Endodermal cell (in vitro differentiated cells): ENCODE data around the gene SLC5A5. TPM values are rescaled to one million over a fixed set of nuclear protein-coding genes. Genes with fewer than 3 reads are reported as not detected.
"Not testable (repeated sequence)": the region's sequence is repeated elsewhere in the genome, so short reads cannot be mapped to it uniquely, and the experiment has no call there.

Experiments
- DNase-seq: peaks from one replicate; pipeline ENCODE4 v3.0.0-alpha.2; 2017
- H3K27ac ChIP-seq: 2 replicates; pipeline ENCODE4 v1.5.1; 2013; ENCODE audit warnings: mild to moderate bottlenecking, low read depth, low read length, moderate library complexity
- H3K27me3 ChIP-seq: 2 replicates; pipeline ENCODE4 v1.6.1; 2013; ENCODE audit warnings: mild to moderate bottlenecking, low read length, moderate library complexity; ENCODE audit not compliant: insufficient read depth, control insufficient read depth, poor library complexity, severe bottlenecking
- H3K36me3 ChIP-seq: 2 replicates; pipeline ENCODE4 v1.7.0; 2013; ENCODE audit warnings: mild to moderate bottlenecking, low read length, moderate library complexity; ENCODE audit not compliant: control insufficient read depth, insufficient read depth
- H3K4me1 ChIP-seq: one replicate; pipeline ENCODE4 v1.7.0; 2013; ENCODE audit warnings: low read length; ENCODE audit not compliant: control insufficient read depth, insufficient read depth
- H3K4me3 ChIP-seq: 2 replicates; pipeline ENCODE4 v1.5.1; 2013; ENCODE audit warnings: mild to moderate bottlenecking, low read length, moderate library complexity
- H3K9ac ChIP-seq: 2 replicates; pipeline ENCODE4 v1.6.1; 2013; ENCODE audit warnings: mild to moderate bottlenecking, low read length, moderate library complexity; ENCODE audit not compliant: poor library complexity, severe bottlenecking; ENCODE audit errors: extremely low read depth
- H3K9me3 ChIP-seq: 2 replicates; pipeline ENCODE4 v1.6.1; 2013; ENCODE audit warnings: mild to moderate bottlenecking, low read length, moderate library complexity; ENCODE audit not compliant: control insufficient read depth
- H3K27ac Mint-ChIP-seq: 2 replicates; pipeline ENCODE4 v1.8.0; 2020; ENCODE audit warnings: mixed read lengths
- H3K27me3 Mint-ChIP-seq: 2 replicates; pipeline ENCODE4 v1.8.0; 2021; ENCODE audit warnings: mild to moderate bottlenecking, mixed read lengths; ENCODE audit not compliant: insufficient read depth
- H3K36me3 Mint-ChIP-seq: 2 replicates; pipeline ENCODE4 v1.8.0; 2020; ENCODE audit warnings: low read depth, mixed read lengths
- H3K4me1 Mint-ChIP-seq: 2 replicates; pipeline ENCODE4 v1.8.0; 2020; ENCODE audit warnings: mixed read lengths
- H3K4me3 Mint-ChIP-seq: 2 replicates; pipeline ENCODE4 v1.8.0; 2020; ENCODE audit warnings: mild to moderate bottlenecking, moderate library complexity, mixed read lengths
- H3K9me3 Mint-ChIP-seq: 2 replicates; pipeline ENCODE4 v1.8.0; 2020; ENCODE audit warnings: mild to moderate bottlenecking, mixed read lengths
- WGBS, 2 experiments: methylation state at CpG; one replicate each; pipeline versions ENCODE4 v1.1.5 to v1.1.7; 2013; ENCODE audit warnings: missing lambda C conversion rate in 2 of 2, mixed read lengths in 1 of 2; ENCODE audit not compliant: insufficient coverage in 1 of 2, insufficient read length in 1 of 2; 5-methylcytosine and 5-hydroxymethylcytosine counted together
- total RNA-seq, 2 donors: library from RNA; stranded (reverse); fragmentation: NEBNext Ultra II Directional in 1 of 2; extraction: Animal tissue kit (Norgen Biotek cat#: 25700) in 1 of 2; gene quantifications; 2 replicates in 1 of 2; 3 replicates in 1 of 2; pipeline ENCODE4 v1.2.1, GENCODE V29; 2021
- TF ChIP-seq, protein P1 (sequence below): fragments of 200-600 bp; sonication (generic); conservative IDR thresholded peaks from 2 replicates; pipeline ENCODE4 v1.5.0; 2021; ENCODE audit warnings: antibody characterized with exemption, mild to moderate bottlenecking

Gene SLC5A5
- total RNA-seq, 2 donors from 2014 or later: 0.15 TPM; not detected in 1

GRCh38 chr19:17910791-17911360, 39.1 kb downstream of the SLC5A5 start:
- Histone ChIP-seq H3K4me3 (no peak overlapping the region), H3K9ac (no peak overlapping the region), H3K27me3 (no peaks in the 10 kb centered on the region), H3K36me3 (no peaks in the 10 kb centered on the region), H3K9me3 (peaks cover 16% of the 10 kb centered on the region), H3K4me1 (no peaks in the 10 kb centered on the region), H3K27ac (no peak overlapping the region)
- H3K36me3 Mint-ChIP-seq: no peaks in the 10 kb centered on the region
- H3K27ac Mint-ChIP-seq: no peak overlapping the region
- peaks cover 8% of the 10 kb centered on the region for H3K4me1 Mint-ChIP-seq
- peaks cover 5% of the 10 kb centered on the region for H3K27me3 Mint-ChIP-seq
- DNase-seq: no peak
- WGBS, 2 experiments: 92% methylated on average over 6 to 11 of the region's 11 CpGs
- no peak overlapping the region for H3K4me3 Mint-ChIP-seq
- TF ChIP-seq, protein P1, sequence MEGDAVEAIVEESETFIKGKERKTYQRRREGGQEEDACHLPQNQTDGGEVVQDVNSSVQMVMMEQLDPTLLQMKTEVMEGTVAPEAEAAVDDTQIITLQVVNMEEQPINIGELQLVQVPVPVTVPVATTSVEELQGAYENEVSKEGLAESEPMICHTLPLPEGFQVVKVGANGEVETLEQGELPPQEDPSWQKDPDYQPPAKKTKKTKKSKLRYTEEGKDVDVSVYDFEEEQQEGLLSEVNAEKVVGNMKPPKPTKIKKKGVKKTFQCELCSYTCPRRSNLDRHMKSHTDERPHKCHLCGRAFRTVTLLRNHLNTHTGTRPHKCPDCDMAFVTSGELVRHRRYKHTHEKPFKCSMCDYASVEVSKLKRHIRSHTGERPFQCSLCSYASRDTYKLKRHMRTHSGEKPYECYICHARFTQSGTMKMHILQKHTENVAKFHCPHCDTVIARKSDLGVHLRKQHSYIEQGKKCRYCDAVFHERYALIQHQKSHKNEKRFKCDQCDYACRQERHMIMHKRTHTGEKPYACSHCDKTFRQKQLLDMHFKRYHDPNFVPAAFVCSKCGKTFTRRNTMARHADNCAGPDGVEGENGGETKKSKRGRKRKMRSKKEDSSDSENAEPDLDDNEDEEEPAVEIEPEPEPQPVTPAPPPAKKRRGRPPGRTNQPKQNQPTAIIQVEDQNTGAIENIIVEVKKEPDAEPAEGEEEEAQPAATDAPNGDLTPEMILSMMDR: no peak
- peaks cover 34% of the 10 kb centered on the region for H3K9me3 Mint-ChIP-seq

GRCh38 chr19:17915940-17916593, 44.3 kb downstream of the SLC5A5 start:
- Mint-ChIP-seq H3K4me1 (no peaks in the 10 kb centered on the region), H3K9me3 (peaks cover 59% of the 10 kb centered on the region), H3K4me3 (no peak overlapping the region), H3K27me3 (peaks cover 12% of the 10 kb centered on the region), H3K36me3 (no peaks in the 10 kb centered on the region), H3K27ac (no peak overlapping the region)
- H3K9me3 ChIP-seq: peaks cover 20% of the 10 kb centered on the region
- H3K4me3 ChIP-seq: no peak overlapping the region
- 90 to 95% methylated on average over 4 to 6 of the region's 6 CpGs for WGBS, 2 experiments
- no peaks in the 10 kb centered on the region for H3K36me3 ChIP-seq
- H3K27me3 ChIP-seq: no peaks in the 10 kb centered on the region
- H3K9ac ChIP-seq: no peak overlapping the region
- TF ChIP-seq, protein P1: no peak
- H3K27ac ChIP-seq: no peak overlapping the region
- no peak for DNase-seq
- H3K4me1 ChIP-seq: no peaks in the 10 kb centered on the region

- not testable (repeated sequence) for H3K4me1 ChIP-seq, H3K4me3 ChIP-seq, H3K4me3 Mint-ChIP-seq, H3K36me3 Mint-ChIP-seq, H3K27ac Mint-ChIP-seq, H3K4me1 Mint-ChIP-seq, H3K27me3 ChIP-seq, H3K27ac ChIP-seq, H3K36me3 ChIP-seq, H3K9ac ChIP-seq, DNase-seq
- Mint-ChIP-seq H3K27me3 (peaks cover 12% of the 10 kb centered on the region), H3K9me3 (peaks cover 56% of the 10 kb centered on the region)
- 94 to 97% methylated on average over 13 to 19 of the region's 30 CpGs for WGBS, 2 experiments
- peaks cover 18% of the 10 kb centered on the region for H3K9me3 ChIP-seq
Observed at GRCh38 chr19:17918151-17918550, 46.4 kb downstream of the SLC5A5 start.

DNA sequence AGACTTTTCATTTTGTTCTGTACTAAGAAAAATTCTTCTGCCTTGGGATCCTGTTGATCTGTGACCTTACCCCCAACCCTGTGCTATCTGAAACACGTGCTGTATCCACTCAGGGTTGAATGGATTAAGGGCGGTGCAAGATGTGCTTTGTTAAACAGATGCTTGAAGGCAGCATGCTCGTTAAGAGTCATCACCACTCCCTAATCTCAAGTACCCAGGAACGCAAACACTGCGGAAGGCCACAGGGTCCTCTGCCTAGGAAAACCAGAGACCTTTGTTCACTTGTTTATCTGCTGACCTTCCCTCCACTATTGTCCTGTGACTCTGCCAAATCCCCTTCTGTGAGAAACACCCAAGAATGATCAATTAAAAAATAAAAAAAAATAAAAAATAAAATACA, 47.4 kb downstream of the SLC5A5 start:
- not testable (repeated sequence) for H3K4me1 ChIP-seq, DNase-seq, H3K27ac Mint-ChIP-seq, H3K27me3 ChIP-seq, H3K27ac ChIP-seq, H3K4me1 Mint-ChIP-seq, H3K4me3 ChIP-seq, H3K9ac ChIP-seq, H3K4me3 Mint-ChIP-seq, H3K27me3 Mint-ChIP-seq, H3K36me3 Mint-ChIP-seq, H3K36me3 ChIP-seq
- peaks cover 12% of the 10 kb centered on the region for H3K9me3 ChIP-seq
- peaks cover 47% of the 10 kb centered on the region for H3K9me3 Mint-ChIP-seq
- no CpG with 5 or more reads among the region's 5 CpGs for WGBS, 2 experiments
